ENCODE measurements around the gene TRIM17.

Gene TRIM17

DNA sequence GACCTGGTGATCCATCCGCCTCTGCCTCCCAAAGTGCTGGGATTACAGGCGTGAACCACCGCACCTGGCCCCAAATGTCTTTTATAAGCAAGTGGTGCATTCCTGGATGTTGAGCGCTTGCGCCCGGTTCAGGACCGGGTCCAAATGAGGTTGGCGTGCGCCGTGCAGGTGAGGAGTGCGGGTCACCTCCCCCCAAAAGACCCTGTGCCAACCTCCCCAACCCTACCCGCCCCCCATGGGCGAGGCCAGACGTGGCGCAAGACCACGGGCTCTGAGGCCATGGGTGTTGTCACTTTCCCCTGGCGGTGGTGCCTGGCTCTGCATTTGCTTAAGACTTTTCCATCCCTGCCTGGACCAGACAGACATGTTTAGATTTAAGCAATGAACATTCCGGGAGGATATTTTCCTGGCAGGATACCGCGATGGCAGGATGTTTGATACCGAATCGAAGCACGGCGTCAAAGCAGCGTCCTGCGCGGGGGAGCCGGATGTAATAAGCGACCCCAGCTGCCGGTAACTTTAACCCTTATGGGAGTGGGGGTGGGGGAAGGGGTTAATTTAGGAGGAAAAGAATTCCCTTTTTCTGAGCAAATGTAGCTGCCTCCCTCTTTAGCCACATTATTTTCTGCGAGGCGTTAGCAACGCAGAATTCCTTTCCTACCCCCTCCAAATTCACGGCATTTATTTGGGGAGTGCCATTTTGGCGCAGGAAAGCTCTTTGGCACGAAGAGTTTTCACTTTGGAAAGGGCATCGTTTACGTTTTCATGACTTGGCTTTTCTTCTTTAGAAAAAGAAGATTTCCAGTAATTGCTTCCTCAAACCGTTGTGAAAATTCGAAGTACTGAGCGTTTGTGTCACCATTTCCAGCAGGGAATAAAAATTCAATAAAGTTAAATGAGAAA lies 42.7 kb upstream of the TRIM17 start:
- 0 out of 2 replicates have a peak, but pooled peaks have one; percentile 13 for TF ChIP-seq CEBPB (IDR thresholded peaks at IDR 0.05)
- no peak for TF ChIP-seq ZBTB7A (IDR thresholded peaks at IDR 0.05; ENCODE audit: low read depth)

DNA sequence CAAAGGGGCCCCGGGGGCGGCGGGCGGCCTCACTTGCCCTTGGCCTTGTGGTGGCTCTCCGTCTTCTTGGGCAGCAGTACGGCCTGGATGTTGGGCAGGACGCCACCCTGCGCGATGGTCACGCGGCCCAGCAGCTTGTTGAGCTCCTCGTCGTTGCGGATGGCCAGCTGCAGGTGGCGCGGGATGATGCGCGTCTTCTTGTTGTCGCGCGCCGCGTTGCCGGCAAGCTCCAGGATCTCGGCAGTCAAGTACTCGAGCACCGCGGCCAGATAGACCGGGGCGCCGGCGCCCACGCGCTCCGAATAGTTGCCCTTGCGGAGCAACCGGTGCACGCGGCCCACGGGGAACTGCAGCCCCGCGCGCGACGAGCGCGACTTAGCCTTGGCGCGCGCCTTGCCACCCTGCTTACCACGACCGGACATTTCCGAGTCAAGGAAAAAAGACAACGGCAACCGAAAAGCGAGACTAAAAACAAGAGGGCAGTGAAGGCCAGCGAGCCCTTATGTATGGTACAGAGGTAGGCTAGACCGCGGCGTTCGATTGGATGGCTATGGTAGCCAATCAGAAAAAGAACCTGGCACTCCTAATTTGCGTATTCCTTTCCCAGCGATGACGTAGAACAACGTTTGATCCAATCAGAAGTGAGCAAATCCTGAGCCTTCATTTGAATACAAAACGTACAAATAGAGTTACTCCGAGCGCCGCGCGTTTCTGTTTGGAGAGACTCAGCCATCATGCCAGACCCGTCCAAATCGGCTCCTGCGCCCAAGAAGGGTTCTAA lies 40.9 kb upstream of the TRIM17 start:
- TF ChIP-seq, protein P1, sequence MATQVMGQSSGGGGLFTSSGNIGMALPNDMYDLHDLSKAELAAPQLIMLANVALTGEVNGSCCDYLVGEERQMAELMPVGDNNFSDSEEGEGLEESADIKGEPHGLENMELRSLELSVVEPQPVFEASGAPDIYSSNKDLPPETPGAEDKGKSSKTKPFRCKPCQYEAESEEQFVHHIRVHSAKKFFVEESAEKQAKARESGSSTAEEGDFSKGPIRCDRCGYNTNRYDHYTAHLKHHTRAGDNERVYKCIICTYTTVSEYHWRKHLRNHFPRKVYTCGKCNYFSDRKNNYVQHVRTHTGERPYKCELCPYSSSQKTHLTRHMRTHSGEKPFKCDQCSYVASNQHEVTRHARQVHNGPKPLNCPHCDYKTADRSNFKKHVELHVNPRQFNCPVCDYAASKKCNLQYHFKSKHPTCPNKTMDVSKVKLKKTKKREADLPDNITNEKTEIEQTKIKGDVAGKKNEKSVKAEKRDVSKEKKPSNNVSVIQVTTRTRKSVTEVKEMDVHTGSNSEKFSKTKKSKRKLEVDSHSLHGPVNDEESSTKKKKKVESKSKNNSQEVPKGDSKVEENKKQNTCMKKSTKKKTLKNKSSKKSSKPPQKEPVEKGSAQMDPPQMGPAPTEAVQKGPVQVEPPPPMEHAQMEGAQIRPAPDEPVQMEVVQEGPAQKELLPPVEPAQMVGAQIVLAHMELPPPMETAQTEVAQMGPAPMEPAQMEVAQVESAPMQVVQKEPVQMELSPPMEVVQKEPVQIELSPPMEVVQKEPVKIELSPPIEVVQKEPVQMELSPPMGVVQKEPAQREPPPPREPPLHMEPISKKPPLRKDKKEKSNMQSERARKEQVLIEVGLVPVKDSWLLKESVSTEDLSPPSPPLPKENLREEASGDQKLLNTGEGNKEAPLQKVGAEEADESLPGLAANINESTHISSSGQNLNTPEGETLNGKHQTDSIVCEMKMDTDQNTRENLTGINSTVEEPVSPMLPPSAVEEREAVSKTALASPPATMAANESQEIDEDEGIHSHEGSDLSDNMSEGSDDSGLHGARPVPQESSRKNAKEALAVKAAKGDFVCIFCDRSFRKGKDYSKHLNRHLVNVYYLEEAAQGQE (IDR thresholded peaks at IDR 0.05; ENCODE audit: low read depth): no peak
- peak; percentile 56 for TF ChIP-seq CREB1 (IDR thresholded peaks at IDR 0.05; ENCODE audit: low read depth)
- no peak for TF ChIP-seq CEBPB (IDR thresholded peaks at IDR 0.05)
- no peak for TF ChIP-seq EP300 (IDR thresholded peaks at IDR 0.05; ENCODE audit: borderline replicate concordance)
- TF ChIP-seq, protein P2, sequence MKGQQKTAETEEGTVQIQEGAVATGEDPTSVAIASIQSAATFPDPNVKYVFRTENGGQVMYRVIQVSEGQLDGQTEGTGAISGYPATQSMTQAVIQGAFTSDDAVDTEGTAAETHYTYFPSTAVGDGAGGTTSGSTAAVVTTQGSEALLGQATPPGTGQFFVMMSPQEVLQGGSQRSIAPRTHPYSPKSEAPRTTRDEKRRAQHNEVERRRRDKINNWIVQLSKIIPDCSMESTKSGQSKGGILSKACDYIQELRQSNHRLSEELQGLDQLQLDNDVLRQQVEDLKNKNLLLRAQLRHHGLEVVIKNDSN (IDR thresholded peaks at IDR 0.05): peak; percentile 71
- TF ChIP-seq, protein P3, sequence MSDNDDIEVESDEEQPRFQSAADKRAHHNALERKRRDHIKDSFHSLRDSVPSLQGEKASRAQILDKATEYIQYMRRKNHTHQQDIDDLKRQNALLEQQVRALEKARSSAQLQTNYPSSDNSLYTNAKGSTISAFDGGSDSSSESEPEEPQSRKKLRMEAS (IDR thresholded peaks at IDR 0.05): peak; percentile 62
- TF ChIP-seq RAD21 (IDR thresholded peaks at IDR 0.05; ENCODE audit: low read depth): no peak
- 0 out of 2 replicates have a peak, but pooled peaks have one; percentile 20 for TF ChIP-seq YY1 (IDR thresholded peaks at IDR 0.05; ENCODE audit: low read depth)
- peak; percentile 64 for TF ChIP-seq TAF1 (IDR thresholded peaks at IDR 0.05; ENCODE audit: low read depth)
- TF ChIP-seq EGR1 (IDR thresholded peaks at IDR 0.05): no peak
- no peak for TF ChIP-seq TEAD4 (IDR thresholded peaks at IDR 0.05)
- TF ChIP-seq TCF12 (IDR thresholded peaks at IDR 0.05; ENCODE audit: low read depth): peak; percentile 17; the same call in 1 of the 2 replicates

DNA sequence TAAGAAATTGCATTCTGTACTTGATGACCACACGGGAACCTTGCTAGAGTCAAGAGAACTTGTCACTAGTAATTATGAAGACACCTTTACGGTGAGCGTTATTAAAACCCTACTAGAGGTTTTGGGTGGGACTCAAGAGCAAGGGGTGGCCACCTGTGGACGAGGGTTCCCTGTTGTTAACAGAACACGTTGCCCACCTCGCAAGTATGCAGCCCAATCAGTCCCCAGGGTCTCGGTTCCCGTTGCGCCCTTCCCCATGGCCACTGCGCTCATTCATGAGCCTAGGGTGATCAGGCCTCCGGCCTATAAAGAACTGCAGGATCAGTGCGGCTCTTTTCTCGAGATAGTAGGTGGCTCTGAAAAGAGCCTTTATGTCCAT lies 40.3 kb upstream of the TRIM17 start:
- TF ChIP-seq ZBTB7A (IDR thresholded peaks at IDR 0.05; ENCODE audit: low read depth): no peak
- no peak for TF ChIP-seq CREB1 (IDR thresholded peaks at IDR 0.05; ENCODE audit: low read depth)
- TF ChIP-seq TAF1 (IDR thresholded peaks at IDR 0.05; ENCODE audit: low read depth): no peak
- no peak for TF ChIP-seq CEBPB (IDR thresholded peaks at IDR 0.05)
- TF ChIP-seq, protein P2 (IDR thresholded peaks at IDR 0.05): no peak
- no peak for TF ChIP-seq TEAD4 (IDR thresholded peaks at IDR 0.05)
- TF ChIP-seq, protein P1 (IDR thresholded peaks at IDR 0.05; ENCODE audit: low read depth): no peak
- no peak for TF ChIP-seq TCF12 (IDR thresholded peaks at IDR 0.05; ENCODE audit: low read depth)
- TF ChIP-seq, protein P3 (IDR thresholded peaks at IDR 0.05): no peak
- TF ChIP-seq YY1 (IDR thresholded peaks at IDR 0.05; ENCODE audit: low read depth): no peak
- TF ChIP-seq NFIC (IDR thresholded peaks at IDR 0.05): no peak

DNA sequence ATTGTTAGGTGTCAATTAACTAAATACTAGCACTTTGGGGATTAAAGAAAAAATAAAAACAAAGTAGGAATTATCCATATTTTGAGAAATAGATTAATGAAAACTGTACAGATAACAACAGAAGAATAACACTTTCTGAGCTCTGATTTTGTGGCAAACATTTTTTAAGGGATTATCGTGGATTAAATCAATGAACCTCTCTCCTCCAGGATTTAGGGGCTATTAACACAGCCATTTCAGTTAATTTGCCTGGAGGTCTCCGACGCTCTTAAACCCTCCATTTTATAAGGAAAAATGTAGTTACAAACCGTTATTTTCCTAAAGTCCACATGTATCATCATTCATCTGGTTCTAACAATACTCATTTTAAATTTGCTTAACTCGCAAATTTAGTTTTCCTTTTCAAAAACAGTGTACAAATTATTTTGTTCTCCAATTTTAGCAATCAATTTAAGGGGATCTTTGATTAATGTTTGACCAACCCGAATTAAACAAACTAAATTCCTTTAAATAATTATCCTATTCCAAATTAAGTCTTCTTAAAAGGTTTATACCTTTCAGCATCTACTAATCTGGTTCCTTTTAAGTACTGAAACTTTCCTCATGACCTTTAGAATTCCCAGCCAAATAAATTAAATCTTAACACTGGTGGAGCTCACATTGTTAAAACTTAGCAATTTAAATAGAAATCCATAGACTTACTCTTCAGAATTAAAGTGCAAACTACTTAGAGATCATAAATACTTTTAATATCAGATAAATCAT lies 39.8 kb upstream of the TRIM17 start:
- no peak for TF ChIP-seq TEAD4 (IDR thresholded peaks at IDR 0.05)
- TF ChIP-seq TAF1 (IDR thresholded peaks at IDR 0.05; ENCODE audit: low read depth): no peak
- no peak for TF ChIP-seq ZBTB7A (IDR thresholded peaks at IDR 0.05; ENCODE audit: low read depth)
- no peak for TF ChIP-seq EGR1 (IDR thresholded peaks at IDR 0.05)

DNA sequence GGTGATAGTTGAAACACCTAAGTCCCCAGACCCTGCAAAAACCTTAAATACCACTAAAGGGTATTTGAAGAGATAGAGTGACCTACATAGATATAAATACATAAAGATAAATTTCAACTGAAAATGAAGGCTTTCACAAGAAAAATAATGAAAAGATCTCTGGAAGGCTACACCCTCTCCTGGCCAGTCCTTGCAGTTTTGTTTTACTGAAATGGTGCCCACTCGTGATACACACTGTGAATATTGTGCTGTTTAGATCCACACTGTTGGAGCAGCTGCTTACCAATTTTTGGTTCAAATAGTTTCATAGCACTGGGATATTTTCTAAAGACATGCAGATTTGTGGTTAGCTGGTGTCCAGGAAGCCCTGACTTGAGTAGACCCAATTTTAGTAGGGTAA lies 39.1 kb upstream of the TRIM17 start:
- TF ChIP-seq CEBPB (IDR thresholded peaks at IDR 0.05) (no peak), EGR1 (IDR thresholded peaks at IDR 0.05) (no peak), YY1 (IDR thresholded peaks at IDR 0.05; ENCODE audit: low read depth) (no peak)
- TF ChIP-seq, protein P1 (IDR thresholded peaks at IDR 0.05; ENCODE audit: low read depth): no peak
- TF ChIP-seq, protein P3 (IDR thresholded peaks at IDR 0.05): no peak
